ENCODE measurements around the gene DNM3.

The DNM3 gene

DNA sequence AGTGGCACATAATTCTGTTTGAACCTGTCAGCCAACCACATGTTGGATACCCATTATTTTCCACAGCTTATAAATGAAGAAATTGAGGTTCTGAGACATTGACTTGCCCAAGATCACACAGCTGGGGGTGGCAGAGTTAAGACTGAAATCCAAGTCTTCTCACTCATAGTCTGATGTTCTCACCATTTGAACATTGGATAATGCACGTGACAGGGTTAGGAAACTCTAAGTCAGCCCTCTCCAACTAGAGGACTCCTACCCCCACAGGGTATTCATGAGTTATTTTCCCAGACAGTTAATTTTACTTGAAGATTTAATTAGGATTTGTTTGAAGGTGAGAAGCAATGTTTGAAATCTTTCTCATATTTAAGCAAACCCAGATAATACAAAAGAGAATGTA is 541.1 kb downstream of the DNM3 start:
- H2AFZ ChIP-seq (ENCODE audit: low read depth, low read length), result no peak overlapping the region
- H3K27me3 ChIP-seq (ENCODE audit: insufficient read depth, low read length), result no peaks in the 10 kb centered on the region
- H3K36me3 ChIP-seq (ENCODE audit: insufficient read depth, low read length), result no peaks in the 10 kb centered on the region
- no peaks in the 10 kb centered on the region for H3K9me3 ChIP-seq (ENCODE audit: low read length)
- H3K4me1 ChIP-seq (ENCODE audit: insufficient read depth, low read length), result peaks cover 13% of the 10 kb centered on the region
- H3K4me3 ChIP-seq (ENCODE audit: low read length), result no peak overlapping the region

DNA sequence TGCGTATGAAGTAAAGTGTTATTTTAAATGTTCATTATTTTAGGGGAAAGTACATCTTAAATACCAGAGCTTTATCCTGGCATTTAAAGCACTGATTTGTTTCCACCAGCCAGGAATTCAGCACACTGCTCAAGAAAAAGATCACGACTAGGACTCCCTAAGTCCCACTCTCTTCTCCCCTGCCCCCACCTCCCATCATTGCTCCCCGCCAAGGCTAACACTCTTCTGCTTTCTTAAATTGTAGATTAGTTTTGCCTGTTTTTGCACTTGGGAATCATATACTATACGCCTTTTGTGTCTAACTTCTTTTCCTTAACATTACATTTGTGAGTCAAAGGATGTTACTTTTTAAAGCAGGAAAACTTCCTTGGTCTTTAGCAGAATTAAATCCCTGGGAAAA is 541.7 kb downstream of the DNM3 start:
- no peaks in the 10 kb centered on the region for H3K36me3 ChIP-seq (ENCODE audit: insufficient read depth, low read length)
- H3K4me3 ChIP-seq (ENCODE audit: low read length), result no peak overlapping the region
- no peaks in the 10 kb centered on the region for H3K9me3 ChIP-seq (ENCODE audit: low read length)

GRCh38 chr1:172383536-172383935 is 542.2 kb downstream of the DNM3 start:
- no peak overlapping the region for H2AFZ ChIP-seq (ENCODE audit: low read depth, low read length)

More for the DNA sequence above, 541.7 kb downstream of the DNM3 start:
- Histone ChIP-seq H3K27me3 (ENCODE audit: insufficient read depth, low read length) (no peaks in the 10 kb centered on the region), H2AFZ (ENCODE audit: low read depth, low read length) (no peak overlapping the region), H3K4me1 (ENCODE audit: insufficient read depth, low read length) (peaks cover 13% of the 10 kb centered on the region)

GRCh38 chr1:172384656-172385055 is 543.4 kb downstream of the DNM3 start:
- H3K4me1 ChIP-seq (ENCODE audit: insufficient read depth, low read length), result peaks cover 13% of the 10 kb centered on the region
- H2AFZ ChIP-seq (ENCODE audit: low read depth, low read length), result no peak overlapping the region

More at GRCh38 chr1:172383536-172383935, 542.2 kb downstream of the DNM3 start:
- Histone ChIP-seq H3K36me3 (ENCODE audit: insufficient read depth, low read length) (no peaks in the 10 kb centered on the region), H3K4me3 (ENCODE audit: low read length) (no peak overlapping the region), H3K4me1 (ENCODE audit: insufficient read depth, low read length) (peaks cover 13% of the 10 kb centered on the region), H3K9me3 (ENCODE audit: low read length) (no peaks in the 10 kb centered on the region), H3K27me3 (ENCODE audit: insufficient read depth, low read length) (no peaks in the 10 kb centered on the region)

DNA sequence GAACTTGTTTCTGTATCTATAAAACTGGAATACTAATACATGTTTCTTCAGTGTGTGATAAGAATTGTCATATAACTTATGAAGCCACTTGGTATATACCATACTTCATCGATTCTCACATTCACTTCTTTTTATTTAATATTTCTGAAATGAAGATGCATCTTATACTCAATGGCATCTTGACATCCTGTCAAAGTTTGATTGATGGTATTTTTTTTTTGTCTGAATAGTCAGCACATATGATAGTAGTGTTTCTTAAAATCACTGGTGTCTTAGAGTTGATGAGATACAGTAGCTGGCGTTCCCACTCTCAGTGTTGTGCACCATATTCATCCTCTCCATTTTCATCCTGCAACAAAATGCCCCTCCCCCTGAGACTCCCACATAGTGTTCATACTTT is 544.7 kb downstream of the DNM3 start:
- no peaks in the 10 kb centered on the region for H3K36me3 ChIP-seq (ENCODE audit: insufficient read depth, low read length)
- no peak overlapping the region for H2AFZ ChIP-seq (ENCODE audit: low read depth, low read length)
- H3K4me3 ChIP-seq (ENCODE audit: low read length), result no peak overlapping the region
- no peaks in the 10 kb centered on the region for H3K27me3 ChIP-seq (ENCODE audit: insufficient read depth, low read length)
- no peaks in the 10 kb centered on the region for H3K9me3 ChIP-seq (ENCODE audit: low read length)
- H3K4me1 ChIP-seq (ENCODE audit: insufficient read depth, low read length), result peaks cover 13% of the 10 kb centered on the region

More at GRCh38 chr1:172384656-172385055, 543.4 kb downstream of the DNM3 start:
- Histone ChIP-seq H3K9me3 (ENCODE audit: low read length) (no peaks in the 10 kb centered on the region), H3K27me3 (ENCODE audit: insufficient read depth, low read length) (no peaks in the 10 kb centered on the region), H3K4me3 (ENCODE audit: low read length) (no peak overlapping the region), H3K36me3 (ENCODE audit: insufficient read depth, low read length) (no peaks in the 10 kb centered on the region)

DNA sequence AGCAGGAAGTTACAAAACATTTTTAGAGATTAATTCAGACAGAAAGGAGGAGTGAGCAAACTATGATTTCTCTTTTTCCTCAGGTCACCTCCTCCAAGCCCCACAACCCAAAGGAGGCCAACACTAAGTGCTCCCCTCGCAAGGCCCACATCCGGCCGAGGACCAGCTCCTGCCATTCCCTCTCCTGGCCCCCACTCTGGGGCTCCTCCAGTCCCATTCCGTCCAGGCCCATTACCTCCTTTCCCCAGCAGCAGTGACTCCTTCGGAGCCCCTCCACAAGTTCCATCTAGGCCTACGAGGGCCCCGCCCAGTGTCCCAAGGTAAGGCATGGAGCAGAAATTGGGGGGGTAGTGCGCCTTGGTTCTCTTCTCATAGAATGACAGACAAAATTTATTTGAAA is 547.2 kb downstream of the DNM3 start:
- H3K9me3 ChIP-seq (ENCODE audit: low read length), result no peaks in the 10 kb centered on the region
- H3K36me3 ChIP-seq (ENCODE audit: insufficient read depth, low read length), result no peaks in the 10 kb centered on the region
- H3K27me3 ChIP-seq (ENCODE audit: insufficient read depth, low read length), result no peaks in the 10 kb centered on the region
- no peak overlapping the region for H3K4me3 ChIP-seq (ENCODE audit: low read length)
- peaks cover 14% of the 10 kb centered on the region for H3K4me1 ChIP-seq (ENCODE audit: insufficient read depth, low read length)
- no peak overlapping the region for H2AFZ ChIP-seq (ENCODE audit: low read depth, low read length)

GRCh38 chr1:172390301-172390682 is 549.0 kb downstream of the DNM3 start:
- Histone ChIP-seq H2AFZ (ENCODE audit: low read depth, low read length) (no peak overlapping the region), H3K9me3 (ENCODE audit: low read length) (no peaks in the 10 kb centered on the region), H3K4me1 (ENCODE audit: insufficient read depth, low read length) (peaks cover 7% of the 10 kb centered on the region), H3K4me3 (ENCODE audit: low read length) (no peak overlapping the region), H3K27me3 (ENCODE audit: insufficient read depth, low read length) (no peaks in the 10 kb centered on the region), H3K36me3 (ENCODE audit: insufficient read depth, low read length) (no peaks in the 10 kb centered on the region)

GRCh38 chr1:172390683-172391551 is 549.6 kb downstream of the DNM3 start:
- Histone ChIP-seq H3K27me3 (ENCODE audit: insufficient read depth, low read length) (no peaks in the 10 kb centered on the region), H3K4me3 (ENCODE audit: low read length) (no peak overlapping the region), H3K36me3 (ENCODE audit: insufficient read depth, low read length) (no peaks in the 10 kb centered on the region), H3K9me3 (ENCODE audit: low read length) (no peaks in the 10 kb centered on the region), H3K4me1 (ENCODE audit: insufficient read depth, low read length) (peaks cover 7% of the 10 kb centered on the region), H2AFZ (ENCODE audit: low read depth, low read length) (no peak overlapping the region)

DNA sequence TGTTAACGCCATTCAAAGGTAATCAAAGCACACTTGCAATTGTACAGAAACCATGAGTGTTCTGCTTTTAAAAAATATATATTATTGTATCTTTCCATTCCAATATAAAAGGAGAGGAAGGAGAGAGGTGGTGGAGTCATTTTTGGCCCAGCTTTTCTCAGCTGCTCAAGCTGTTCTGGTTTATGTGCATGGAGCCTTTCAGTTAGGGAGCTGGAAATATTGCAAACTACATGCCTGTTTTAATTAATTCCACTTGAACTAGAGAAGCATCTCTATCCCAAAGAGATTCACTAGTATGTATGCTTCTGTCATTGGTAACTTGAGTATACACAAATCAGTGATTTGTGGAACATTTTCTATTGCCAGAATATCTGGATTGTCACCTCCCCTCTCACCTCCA is 550.7 kb downstream of the DNM3 start:
- H3K4me3 ChIP-seq (ENCODE audit: low read length), result no peak overlapping the region
- H3K9me3 ChIP-seq (ENCODE audit: low read length), result no peaks in the 10 kb centered on the region
- no peaks in the 10 kb centered on the region for H3K36me3 ChIP-seq (ENCODE audit: insufficient read depth, low read length)
- H2AFZ ChIP-seq (ENCODE audit: low read depth, low read length), result no peak overlapping the region
- H3K27me3 ChIP-seq (ENCODE audit: insufficient read depth, low read length), result no peaks in the 10 kb centered on the region
- H3K4me1 ChIP-seq (ENCODE audit: insufficient read depth, low read length), result peaks cover 7% of the 10 kb centered on the region

DNA sequence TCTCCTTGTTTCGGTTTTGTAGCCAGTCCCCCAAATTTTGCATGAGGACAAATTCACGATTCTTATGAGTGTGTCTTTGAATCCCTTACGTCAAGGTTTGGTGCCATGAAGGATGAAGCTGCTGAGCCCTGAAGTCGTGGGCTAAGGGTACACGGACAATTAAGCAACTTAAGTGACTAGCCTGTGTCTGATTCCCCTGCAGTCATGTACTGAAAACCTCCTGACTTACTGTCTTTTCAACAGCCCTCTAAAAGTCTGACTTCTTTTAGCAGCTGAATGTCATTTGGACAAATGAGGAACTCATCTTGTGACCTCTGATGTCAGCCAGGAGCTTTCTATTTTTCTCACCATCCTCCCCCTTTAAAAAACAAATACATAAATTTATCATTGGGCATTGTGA is 552.1 kb downstream of the DNM3 start:
- no peaks in the 10 kb centered on the region for H3K27me3 ChIP-seq (ENCODE audit: insufficient read depth, low read length)
- peaks cover 7% of the 10 kb centered on the region for H3K4me1 ChIP-seq (ENCODE audit: insufficient read depth, low read length)
- no peak overlapping the region for H3K4me3 ChIP-seq (ENCODE audit: low read length)
- H2AFZ ChIP-seq (ENCODE audit: low read depth, low read length), result no peak overlapping the region
- no peaks in the 10 kb centered on the region for H3K36me3 ChIP-seq (ENCODE audit: insufficient read depth, low read length)
- no peaks in the 10 kb centered on the region for H3K9me3 ChIP-seq (ENCODE audit: low read length)

DNA sequence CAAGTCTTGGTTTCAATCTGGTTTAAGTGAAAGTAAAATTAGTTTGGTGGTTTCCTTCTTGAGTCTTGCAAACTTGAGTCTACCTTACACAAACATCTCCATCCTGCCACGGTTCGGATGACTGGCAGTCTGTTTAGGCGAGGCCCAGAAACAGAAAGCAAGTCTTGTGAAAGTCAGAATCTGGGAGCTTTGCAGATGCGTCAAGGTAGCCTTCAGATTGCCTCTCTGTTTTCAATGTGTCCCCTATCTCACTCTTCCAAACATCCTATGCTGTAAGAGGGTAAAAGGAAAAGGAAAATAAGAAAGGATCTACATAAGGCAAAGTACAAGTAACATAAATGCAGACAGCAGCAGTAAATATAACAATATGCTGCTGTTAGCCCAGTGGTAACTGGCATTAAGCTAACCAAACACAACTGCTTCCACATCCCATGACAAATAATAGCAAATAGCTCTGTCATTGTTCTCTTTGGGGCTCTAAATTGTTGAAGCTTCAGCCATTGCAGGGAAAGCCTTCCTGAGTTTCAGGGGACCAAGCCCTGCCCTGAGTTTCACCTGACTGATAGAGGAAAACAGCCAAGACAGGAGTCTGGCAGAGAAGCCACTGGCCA is 552.9 kb downstream of the DNM3 start:
- Histone ChIP-seq H3K4me1 (ENCODE audit: insufficient read depth, low read length) (peaks cover 7% of the 10 kb centered on the region), H2AFZ (ENCODE audit: low read depth, low read length) (no peak overlapping the region), H3K4me3 (ENCODE audit: low read length) (no peak overlapping the region), H3K9me3 (ENCODE audit: low read length) (no peaks in the 10 kb centered on the region), H3K27me3 (ENCODE audit: insufficient read depth, low read length) (no peaks in the 10 kb centered on the region), H3K36me3 (ENCODE audit: insufficient read depth, low read length) (no peaks in the 10 kb centered on the region)

DNA sequence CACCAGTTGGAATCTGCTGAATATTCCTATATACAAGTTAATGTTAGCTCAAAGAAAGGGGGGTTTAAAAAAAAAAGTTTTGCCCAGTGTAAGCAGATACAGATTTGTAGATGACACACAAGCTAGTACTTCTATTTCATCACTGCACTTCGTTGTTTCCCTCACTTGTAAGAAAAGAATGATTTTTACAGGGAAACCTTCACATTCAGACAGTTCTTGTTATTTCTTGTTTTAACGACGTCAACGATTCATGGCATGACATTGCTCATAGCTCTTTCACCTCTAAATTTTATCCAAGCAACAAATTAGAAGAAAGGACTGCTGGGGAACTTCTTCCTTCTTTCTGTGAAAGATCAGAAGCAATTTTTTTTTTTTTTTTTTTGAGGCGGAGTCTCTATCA is 553.5 kb downstream of the DNM3 start:
- H3K4me1 ChIP-seq (ENCODE audit: insufficient read depth, low read length), result peaks cover 7% of the 10 kb centered on the region
- no peaks in the 10 kb centered on the region for H3K36me3 ChIP-seq (ENCODE audit: insufficient read depth, low read length)
- no peaks in the 10 kb centered on the region for H3K9me3 ChIP-seq (ENCODE audit: low read length)
- no peak overlapping the region for H2AFZ ChIP-seq (ENCODE audit: low read depth, low read length)
- no peaks in the 10 kb centered on the region for H3K27me3 ChIP-seq (ENCODE audit: insufficient read depth, low read length)
- H3K4me3 ChIP-seq (ENCODE audit: low read length), result no peak overlapping the region

DNA sequence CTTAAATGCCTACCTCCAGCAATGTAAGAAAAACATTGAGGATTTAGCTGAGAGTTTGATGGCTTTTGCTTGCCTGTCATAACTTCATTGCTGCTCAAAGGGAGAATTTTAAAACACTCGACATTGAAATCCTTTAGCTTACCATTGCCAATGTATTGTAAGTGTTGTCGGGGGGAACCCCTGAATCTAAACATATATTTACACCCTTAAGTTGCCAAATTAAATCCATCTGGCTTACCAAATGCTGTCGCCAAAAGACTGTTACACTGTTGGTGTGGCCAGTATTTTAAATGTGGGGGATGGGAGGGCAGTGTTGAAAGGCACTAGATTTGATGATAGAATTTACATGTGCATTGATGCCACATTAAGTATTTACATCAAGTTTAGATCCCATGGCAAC is 554.3 kb downstream of the DNM3 start:
- Histone ChIP-seq H3K36me3 (ENCODE audit: insufficient read depth, low read length) (no peaks in the 10 kb centered on the region), H3K4me3 (ENCODE audit: low read length) (no peak overlapping the region), H3K9me3 (ENCODE audit: low read length) (no peaks in the 10 kb centered on the region), H3K4me1 (ENCODE audit: insufficient read depth, low read length) (peaks cover 7% of the 10 kb centered on the region), H3K27me3 (ENCODE audit: insufficient read depth, low read length) (no peaks in the 10 kb centered on the region), H2AFZ (ENCODE audit: low read depth, low read length) (no peak overlapping the region)
